ENCODE results near the gene BTBD10.
A peak's percentile ranks its signal among the peaks of the same experiment; 100 is the strongest.

BTBD10 gene

DNA sequence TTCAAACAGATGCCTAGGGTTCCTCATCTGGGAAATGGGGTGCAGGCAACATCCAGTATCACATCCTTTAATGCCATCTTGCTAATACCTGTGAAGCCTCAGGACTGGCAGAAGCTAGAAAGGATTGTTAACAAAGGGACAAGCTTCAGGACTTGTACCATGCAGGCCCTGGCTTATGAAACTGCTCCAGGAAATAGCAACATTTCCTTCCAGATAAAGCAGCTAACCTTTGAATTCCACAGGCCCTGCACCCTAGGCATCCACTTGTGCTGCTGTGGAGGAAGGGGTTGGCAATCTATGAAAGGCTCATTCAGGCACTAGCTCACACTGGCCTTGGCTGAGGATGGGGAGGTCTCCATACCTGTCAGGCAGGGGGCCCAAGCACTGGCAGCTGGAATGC lies 87.2 kb downstream of the BTBD10 start:
- DNase-seq (ENCODE audit: low read depth in 2 of 2), result no peak

DNA sequence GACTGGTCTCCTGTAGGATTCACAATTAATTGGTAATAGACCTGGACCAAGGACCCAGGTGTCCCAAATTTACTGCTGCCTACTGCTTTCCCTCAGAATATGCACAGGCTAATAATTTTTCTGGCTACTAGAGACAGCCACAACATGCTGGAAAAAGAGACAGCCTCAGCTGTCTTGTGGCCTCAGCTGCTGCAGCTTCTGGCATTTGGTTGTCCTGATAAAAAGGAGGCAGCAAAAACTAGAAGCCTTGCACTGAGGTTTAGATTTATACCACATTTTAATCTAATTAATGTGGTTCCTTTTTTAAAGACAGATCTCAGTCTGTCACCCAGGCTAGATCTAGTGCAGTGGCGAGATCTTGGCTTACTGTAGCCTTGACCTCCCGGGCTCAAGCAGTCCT lies 89.8 kb downstream of the BTBD10 start:
- DNase-seq (ENCODE audit: low read depth in 2 of 2), result no peak

DNA sequence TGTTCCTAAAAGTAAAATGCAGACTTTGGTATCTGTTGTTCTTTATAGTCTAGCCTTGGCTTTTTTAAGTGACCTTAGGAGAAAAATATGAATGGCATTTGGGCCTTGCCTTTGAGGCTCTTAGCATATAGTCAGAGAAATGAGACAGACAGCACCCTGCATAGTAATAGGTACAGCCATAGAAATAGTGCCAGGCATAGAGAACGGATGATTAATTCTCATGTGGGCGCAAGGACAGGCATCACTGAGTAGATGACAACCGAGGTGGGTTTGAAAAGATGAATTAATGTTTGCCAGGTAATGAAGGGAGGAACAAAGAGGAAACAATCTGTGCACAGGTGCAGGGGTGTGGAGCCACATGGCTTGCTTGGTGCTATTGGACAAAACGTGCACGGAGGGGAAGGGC lies 95.0 kb downstream of the BTBD10 start:
- no peak for DNase-seq (ENCODE audit: low read depth in 2 of 2)

DNA sequence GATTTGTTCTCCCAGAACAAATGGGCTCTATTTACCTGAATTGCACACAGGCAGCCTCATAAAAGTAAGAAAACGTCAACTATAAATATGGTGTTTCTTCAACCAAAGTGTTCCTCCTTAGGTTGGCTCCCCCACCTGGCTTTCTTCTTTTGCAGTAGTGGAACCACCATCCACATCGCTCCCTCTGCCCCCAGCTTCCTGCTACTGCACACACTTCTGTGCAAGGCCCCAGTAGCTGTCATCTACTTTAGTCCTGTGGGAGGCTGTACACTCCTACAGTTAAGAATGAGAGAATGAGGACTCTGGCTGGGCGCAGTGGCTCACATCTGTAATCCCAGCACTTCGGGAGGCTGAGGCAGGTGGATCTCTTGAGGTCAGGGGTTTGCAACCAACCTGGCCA lies 95.9 kb downstream of the BTBD10 start:
- no peak for DNase-seq (ENCODE audit: low read depth in 2 of 2)

DNA sequence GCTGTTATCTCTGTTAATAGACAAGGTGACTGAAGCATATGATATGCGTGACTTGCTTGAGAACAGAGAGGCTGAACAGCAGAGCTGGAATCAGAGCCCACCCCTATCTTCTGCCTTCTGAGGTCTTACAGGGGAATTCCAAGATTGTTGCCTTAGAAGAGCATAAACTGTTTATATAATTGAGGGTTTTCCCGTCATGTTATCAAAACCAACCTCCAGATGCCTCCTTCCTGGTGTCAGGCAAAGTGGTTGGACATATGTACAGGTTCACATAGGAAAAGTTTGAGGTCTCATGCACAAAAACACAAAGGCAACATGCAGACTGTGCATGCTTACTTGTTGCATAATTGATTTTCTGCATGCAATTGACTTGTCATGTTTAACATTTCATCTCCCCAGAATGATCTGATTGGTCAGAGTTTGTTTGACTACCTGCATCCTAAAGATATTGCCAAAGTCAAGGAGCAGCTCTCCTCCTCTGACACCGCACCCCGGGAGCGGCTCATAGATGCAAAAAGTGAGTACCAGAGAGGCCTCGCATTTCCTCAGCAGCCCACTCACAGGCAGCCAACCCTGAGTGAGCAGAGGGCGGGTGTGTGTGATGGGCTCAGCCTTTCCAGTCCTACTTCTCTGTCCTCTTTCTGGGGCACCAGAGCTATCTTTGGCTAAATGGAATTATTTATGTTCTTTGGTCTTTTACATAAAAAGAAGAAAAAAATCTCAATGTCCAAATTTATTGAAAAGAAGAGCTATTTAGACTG lies 96.6 kb downstream of the BTBD10 start:
- DNase-seq (ENCODE audit: low read depth in 2 of 2), result no peak

DNA sequence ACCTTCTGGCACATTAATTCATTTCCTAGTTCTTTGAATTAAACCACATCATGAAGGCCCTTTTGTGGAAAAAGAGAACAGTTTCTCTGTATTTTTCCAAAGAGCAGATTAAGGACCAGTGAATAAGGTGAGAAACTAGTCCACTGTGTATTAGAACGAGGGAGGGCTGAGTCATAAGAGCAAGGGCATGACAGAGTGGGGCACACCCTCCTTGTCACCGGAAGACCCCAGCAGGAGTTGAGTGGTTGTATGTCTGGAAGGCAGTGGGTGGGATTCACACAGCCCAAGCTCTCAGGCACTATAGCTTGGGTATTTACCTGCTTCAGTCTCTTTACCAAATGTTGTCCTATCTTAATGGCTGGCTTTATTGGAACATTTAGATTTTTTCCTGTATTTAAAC lies 98.6 kb downstream of the BTBD10 start:
- no peak for DNase-seq (ENCODE audit: low read depth in 2 of 2)

DNA sequence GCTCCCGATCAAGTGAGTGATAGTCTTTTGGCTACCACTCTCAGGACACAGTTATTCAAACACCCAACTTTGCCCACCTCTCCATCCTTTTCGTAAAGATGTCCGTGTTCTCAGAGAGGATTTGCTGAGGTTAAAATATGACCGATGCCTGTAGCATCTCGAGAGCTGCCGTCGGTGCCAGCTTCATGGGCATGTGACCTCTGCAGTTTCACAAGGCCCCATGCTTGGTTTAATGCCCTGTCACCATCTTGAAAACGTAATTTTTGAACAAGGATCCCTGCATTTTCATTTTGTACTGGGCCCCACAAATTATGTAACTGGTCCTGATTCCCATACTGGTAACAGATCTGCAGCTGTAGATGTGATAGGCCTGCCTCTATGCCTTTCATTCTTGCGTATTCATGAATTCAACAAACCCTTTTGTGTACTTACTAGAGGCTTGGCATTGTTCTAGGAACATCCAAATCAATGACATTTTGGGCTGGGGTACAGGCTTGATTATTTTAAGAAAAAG lies 100.4 kb downstream of the BTBD10 start:
- no peak for DNase-seq (ENCODE audit: low read depth in 2 of 2)

DNA sequence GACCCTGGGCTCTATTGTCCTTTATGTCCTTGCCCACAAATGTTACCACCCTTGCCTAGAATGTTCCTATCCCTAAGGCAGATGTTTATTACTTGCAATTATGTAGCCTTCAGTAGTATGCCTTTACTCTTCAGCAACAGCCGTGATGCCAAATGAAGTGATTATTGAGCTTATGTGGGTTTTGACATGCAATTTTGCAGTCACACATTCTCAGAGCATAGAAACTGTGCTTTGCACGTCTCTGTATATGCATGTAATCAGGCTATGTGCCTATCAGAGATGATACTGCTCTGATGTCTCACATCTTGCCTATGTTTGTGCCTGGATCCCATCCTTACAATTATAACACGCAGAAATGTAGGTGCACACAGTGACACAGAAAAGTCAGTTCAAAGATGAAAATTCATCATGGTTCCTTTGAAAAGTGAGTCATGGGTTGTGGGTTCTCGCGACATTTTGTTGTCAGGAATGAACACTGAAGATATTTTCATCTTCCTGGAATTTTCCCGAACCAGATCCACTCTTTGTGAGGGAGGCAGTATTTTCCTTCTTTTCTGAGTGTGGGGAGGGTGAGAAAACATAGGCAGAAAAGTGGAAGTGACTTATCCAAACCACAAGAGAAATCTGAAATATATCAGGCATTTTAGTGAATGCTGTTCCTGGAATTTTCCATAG lies 104.3 kb downstream of the BTBD10 start:
- DNase-seq (ENCODE audit: low read depth in 2 of 2), result no peak

DNA sequence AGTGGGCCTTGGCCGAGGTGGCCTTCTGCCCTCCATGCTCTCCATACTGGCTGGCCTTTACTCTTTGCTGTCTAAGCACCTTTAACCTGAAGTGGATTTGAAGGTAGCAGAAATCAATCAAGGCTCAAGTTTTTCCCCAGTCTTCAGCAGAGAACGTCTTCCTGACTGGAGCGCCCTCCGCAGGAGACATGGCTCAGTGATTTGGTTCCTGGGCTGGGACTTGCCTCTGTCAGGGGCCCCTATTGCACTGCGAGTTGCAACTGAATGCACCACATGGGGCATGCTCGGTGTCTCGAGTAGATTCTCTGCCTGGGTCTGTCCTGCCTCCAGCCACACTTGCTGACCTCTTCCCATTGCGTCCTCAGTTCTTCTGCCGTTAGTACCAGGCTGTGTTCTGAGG lies 105.8 kb downstream of the BTBD10 start:
- DNase-seq (ENCODE audit: low read depth in 2 of 2), result no peak

DNA sequence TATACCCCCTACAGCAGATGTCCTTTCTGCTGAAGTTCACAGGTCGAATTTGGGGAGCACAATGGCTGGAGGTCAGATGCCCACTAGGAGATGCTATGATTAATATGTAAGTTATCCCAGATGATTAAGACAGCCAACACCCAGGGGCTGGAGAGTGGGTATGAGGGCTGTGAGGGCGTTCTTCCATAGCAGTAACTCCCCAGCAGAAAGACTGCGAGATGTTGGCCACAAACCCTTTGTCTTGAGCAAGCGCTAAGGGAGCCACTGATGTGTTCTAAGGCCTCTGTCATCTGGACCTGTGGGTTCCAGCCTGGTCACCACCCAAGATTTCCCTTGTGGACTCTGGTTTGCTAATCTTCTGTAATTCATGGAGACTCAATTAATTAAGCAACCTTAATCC lies 107.8 kb downstream of the BTBD10 start:
- DNase-seq (ENCODE audit: low read depth in 2 of 2), result no peak

DNA sequence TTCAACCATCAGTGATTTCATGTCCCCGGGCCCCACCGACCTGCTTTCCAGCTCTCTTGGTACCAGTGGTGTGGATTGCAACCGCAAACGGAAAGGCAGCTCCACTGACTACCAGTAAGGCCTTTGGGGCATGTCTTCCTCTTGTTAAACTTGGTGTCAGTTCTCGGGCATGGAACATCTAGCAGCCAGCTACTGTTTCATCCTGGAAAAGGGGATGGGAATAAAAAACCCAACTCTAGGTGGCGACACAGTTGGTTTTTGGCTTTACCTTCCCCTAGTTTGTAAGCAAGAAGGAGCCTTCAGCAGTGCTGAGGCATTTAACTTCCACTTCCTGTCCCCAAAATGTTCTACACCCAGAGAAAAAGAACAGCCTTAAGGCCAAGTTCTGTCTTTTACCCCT lies 108.7 kb downstream of the BTBD10 start:
- DNase-seq (ENCODE audit: low read depth in 2 of 2), result no peak

DNA sequence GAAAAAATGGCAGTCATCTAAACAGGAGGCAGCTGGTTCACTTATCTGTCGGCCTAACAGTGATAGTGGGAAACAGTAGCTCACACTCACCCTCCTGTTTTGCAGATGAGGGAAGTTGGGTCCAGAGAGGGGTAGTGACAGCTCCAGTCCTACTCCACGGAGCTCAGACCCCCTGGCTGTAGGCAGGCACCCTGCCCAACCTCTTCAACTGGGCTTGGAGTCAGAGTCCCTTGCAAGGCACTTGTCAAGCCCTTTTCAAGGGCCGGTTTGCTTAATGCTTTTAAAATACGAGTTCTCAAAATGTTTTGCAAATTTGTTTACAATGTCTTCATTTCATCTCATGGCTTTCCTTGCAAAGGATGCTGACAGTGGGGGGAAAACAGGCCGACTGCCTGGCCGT lies 110.3 kb downstream of the BTBD10 start:
- DNase-seq (ENCODE audit: low read depth in 2 of 2), result no peak

DNA sequence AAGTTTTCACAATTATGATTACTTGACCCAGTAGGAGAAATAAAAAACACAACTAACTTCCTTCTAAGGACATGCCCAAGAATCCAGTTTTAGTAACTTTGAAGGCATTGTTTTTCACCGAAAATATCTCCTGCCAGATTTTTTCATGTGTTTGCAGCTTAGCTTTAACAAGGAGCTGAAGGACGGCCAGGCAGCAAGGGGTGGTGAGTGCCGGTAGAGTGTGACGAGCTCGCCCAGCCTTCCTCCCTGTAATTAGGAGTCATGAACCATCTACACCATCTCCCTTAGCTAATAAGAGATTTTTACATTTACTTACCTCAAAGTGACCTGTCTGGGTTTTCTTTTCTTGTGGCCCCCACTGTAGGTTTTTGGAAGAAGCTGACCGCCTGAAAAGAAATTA lies 113.4 kb downstream of the BTBD10 start:
- no peak for DNase-seq (ENCODE audit: low read depth in 2 of 2)

DNA sequence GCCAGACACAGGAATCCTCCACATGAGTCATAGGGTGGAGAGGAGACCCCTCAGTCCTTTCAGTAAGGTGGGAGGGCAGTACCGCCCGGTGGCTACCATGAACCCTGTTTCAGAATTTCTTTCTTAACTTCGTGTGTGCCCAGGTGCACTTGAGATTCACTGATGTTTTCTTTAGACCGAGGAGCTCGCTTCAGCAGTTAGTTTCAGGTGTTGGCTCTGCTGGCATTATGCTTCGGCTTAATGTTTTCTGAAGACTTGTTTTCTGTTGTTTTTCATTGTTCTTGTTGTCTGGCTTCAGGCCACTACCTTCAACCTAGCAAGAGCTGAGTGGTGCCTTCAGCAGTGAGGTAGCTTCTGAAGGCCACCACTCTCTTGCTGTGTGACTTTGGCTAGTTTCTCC lies 114.0 kb downstream of the BTBD10 start:
- no peak for DNase-seq (ENCODE audit: low read depth in 2 of 2)

DNA sequence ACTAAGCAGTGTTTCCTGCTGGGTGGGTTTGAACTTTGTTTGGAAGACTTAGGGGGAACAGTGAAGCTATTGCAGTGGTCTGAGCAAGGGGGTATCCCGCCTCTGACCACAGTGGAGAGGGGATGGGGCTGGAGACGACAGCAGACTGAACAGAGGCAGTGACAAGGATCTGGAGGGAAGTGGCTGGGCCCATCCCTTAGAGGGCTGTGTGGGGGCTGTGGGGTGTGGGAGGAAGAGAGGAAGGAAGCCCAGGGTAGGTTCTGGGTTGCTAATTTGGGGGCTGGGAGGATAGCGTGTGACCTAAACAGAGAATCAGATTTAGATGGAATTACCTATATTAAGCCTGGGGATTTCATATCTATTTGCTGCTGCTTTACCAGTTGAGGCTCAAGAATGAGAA lies 114.7 kb downstream of the BTBD10 start:
- DNase-seq (ENCODE audit: low read depth in 2 of 2), result no peak

DNA sequence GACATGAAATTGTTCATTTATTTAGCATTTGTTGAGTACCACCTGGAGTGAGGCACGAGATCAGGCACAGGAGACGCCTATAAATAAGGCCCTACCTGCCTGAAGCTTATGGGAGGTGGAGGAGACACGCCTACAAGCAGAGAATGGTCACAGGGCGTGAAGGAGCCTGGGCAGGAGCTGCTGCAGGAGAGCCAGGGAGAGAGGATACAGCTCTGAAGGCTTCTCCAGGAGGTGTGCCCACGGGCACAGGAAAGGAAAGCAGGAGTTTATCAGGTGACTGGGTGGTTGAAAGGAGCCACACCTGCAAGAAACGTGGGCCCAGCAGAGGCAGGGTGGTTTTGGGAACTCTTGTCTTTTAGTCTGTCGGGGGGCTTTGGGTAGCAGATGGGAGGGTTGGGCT lies 115.1 kb downstream of the BTBD10 start:
- no peak for DNase-seq (ENCODE audit: low read depth in 2 of 2)

DNA sequence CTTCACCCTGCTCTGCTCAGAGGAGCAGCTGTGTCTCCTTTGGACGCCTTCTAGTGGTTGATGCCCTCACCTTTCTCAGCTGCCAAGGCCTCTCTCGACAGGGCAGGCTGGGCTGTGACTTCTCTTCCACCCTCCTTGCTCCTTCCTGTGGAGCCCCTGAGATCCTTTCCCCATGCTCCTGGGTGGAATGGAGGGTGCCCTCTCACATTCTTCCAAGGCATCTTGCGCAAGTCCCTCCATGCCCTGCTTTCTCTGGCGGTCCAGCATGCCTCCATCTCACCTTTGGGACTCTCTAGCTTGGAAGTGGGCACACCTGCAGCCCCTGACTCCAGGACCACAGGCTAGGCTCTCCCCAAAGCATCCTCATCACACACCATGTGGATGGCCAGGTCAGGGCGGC lies 116.6 kb downstream of the BTBD10 start:
- DNase-seq (ENCODE audit: low read depth in 2 of 2), result no peak

DNA sequence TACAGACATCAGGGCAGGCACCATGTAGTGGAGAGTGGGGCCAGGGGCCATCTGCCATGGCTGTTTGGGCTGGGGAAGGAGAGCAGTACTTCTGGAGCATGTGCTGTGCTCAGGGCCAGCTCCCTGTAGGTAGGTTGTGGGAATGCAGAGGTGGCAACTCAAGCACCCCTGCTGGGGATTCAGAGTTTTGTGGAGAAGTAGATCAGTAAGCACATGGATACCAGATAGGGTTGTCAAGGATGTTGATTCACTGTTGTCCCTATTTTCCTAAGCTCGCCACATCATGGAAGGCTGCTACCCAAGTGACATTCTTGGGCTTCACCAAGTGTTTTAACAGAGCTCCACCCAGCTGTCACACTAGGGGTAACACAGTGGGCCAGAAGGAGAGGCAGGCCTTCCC lies 118.2 kb downstream of the BTBD10 start:
- DNase-seq (ENCODE audit: low read depth in 2 of 2), result no peak

DNA sequence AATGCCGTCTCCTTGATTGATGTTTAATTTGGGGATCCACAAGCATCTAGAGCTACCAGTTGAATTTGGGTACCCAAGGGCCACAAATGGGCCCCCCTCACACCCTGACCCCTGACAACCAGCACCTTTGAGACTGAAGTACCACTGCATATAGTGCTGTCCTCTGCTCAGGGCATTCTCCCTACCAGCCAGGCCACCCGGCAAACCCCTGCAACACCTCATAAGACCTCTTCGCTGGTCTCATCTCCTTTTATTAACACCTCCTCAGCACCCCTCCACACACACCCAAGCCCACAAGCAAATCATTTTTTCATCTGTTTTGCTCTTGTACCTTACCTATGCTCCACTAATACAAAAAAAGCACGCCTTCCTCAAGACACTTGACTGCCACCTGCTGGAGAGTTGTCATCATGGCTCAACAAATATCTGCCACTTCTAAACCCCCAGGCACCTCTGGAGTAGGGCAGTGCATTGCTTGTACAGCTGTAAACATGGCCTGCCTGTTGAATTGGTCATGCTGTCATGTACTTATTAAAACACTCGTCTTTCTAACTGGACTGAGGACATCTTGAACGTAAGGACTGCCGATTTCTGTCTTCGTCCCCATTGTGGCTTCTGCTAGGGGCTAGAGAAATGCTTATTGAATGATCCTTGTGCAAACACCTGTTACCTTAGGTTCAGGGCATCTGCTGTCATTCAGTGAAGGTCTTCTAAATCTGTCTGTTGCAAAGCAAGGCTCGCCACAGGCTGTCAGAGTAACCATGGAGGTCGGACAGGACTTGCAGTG lies 118.9 kb downstream of the BTBD10 start:
- DNase-seq (ENCODE audit: low read depth in 2 of 2), result peak; percentile 27 to 62

DNA sequence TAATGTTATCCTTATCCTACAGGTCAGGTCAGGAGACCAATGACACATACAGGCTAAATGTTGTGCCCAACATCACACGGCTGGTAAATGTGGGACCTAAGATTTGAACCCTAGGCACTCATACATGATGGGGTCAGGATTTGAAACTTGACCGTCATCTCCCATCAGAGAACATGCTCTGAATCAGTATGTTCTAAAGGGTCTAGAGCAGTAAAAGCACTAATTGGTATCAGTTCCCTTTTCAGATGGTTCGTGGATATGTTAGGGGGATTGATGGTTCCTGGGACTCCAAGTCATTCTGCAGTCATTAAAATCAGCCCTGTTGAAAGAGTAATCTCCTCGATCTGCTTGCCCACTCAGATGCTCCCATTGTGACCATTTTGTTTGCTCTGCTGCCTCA lies 120.0 kb downstream of the BTBD10 start:
- DNase-seq (ENCODE audit: low read depth in 2 of 2), result no peak

DNA sequence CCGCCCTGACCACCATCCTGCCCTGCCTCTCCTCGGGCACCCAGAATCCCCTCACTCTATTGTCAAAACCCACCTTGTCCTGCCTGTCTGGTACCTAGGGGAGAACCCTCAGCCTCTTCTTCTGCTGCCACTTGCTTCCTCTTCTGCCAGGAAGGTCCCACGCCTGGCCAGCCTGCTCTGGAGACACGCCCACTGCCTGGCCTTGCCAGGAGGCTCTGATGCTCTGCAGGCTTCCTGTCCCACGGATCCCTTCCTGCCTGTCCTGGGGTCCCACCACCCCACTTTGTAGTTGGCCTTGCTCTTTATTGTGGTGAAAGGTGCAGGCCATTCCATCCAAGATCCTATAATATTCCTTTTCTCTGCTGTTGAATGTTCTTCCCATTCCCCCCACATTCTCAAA lies 122.0 kb downstream of the BTBD10 start:
- DNase-seq (ENCODE audit: low read depth in 2 of 2), result no peak

All from stimulated activated CD4-positive, alpha-beta T cell treated with anti-CD3 and anti-CD28 coated beads, Interleukin-1b, Interleukin-23, amount 100 ng/mL, for 1 hour (primary cell).